Neural crest cell (in vitro differentiated cells): ENCODE data around the gene PCMT1. TPM values are rescaled to one million over a fixed set of nuclear protein-coding genes. Genes with fewer than 3 reads are reported as not detected.

Experiments
- DNase-seq: peaks from one replicate; pipeline ENCODE4 v3.0.0; 2021; ENCODE audit warnings: low read depth, mixed read lengths, low spot score
- H3K27ac Mint-ChIP-seq: one replicate; pipeline ENCODE4 v1.8.0; 2021; ENCODE audit warnings: mild to moderate bottlenecking, mixed read lengths; ENCODE audit not compliant: unreplicated experiment
- H3K27me3 Mint-ChIP-seq: 2 replicates; pipeline ENCODE4 v1.8.0; 2021; ENCODE audit warnings: low read depth, mild to moderate bottlenecking, mixed read lengths
- H3K36me3 Mint-ChIP-seq: 2 replicates; pipeline ENCODE4 v1.8.0; 2021; ENCODE audit warnings: low read depth, mild to moderate bottlenecking, mixed read lengths
- H3K4me1 Mint-ChIP-seq: 2 replicates; pipeline ENCODE4 v1.8.0; 2021; ENCODE audit warnings: mixed read lengths
- H3K4me3 Mint-ChIP-seq: one replicate; pipeline ENCODE4 v1.8.0; 2021; ENCODE audit warnings: mild to moderate bottlenecking, mixed read lengths
- H3K9me3 Mint-ChIP-seq: 2 replicates; pipeline ENCODE4 v1.8.0; 2021; ENCODE audit warnings: mixed read lengths
- CTCF ChIP-seq: fragments of 200-600 bp; sonication (generic); conservative IDR thresholded peaks from 2 replicates; pipeline ENCODE4 v1.5.0; 2021; ENCODE audit warnings: antibody characterized with exemption, mild to moderate bottlenecking
- total RNA-seq: library from RNA; stranded (reverse); gene quantifications from 2 replicates; pipeline ENCODE4 v1.2.1, GENCODE V29; 2021

Gene PCMT1
- total RNA-seq, 1 donor from 2014 or later, result 67.4 TPM

- H3K27ac Mint-ChIP-seq, result no peak overlapping the region
- peaks cover 5% of the 10 kb centered on the region for H3K4me1 Mint-ChIP-seq
- H3K27me3 Mint-ChIP-seq, result no peaks in the 10 kb centered on the region
- H3K36me3 Mint-ChIP-seq, result peaks cover 3% of the 10 kb centered on the region
- no peak overlapping the region for H3K4me3 Mint-ChIP-seq
- no peak for DNase-seq
- TF ChIP-seq CTCF, result no peak
- no peaks in the 10 kb centered on the region for H3K9me3 Mint-ChIP-seq
Measured at GRCh38 chr6:149725785-149726184, 23.8 kb upstream of the PCMT1 start.

- no peak for DNase-seq
- H3K36me3 Mint-ChIP-seq, result peaks cover 3% of the 10 kb centered on the region
- H3K27me3 Mint-ChIP-seq, result no peaks in the 10 kb centered on the region
- no peak for TF ChIP-seq CTCF
- no peaks in the 10 kb centered on the region for H3K9me3 Mint-ChIP-seq
- peaks cover 5% of the 10 kb centered on the region for H3K4me1 Mint-ChIP-seq
- H3K27ac Mint-ChIP-seq, result no peak overlapping the region
- H3K4me3 Mint-ChIP-seq, result no peak overlapping the region
Measured at GRCh38 chr6:149727793-149728498, 21.6 kb upstream of the PCMT1 start.

GRCh38 chr6:149728499-149729234, 20.9 kb upstream of the PCMT1 start:
- no peak for DNase-seq
- Mint-ChIP-seq H3K4me1 (peaks cover 5% of the 10 kb centered on the region), H3K4me3 (no peak overlapping the region), H3K9me3 (no peaks in the 10 kb centered on the region), H3K27me3 (no peaks in the 10 kb centered on the region), H3K36me3 (peaks cover 3% of the 10 kb centered on the region), H3K27ac (no peak overlapping the region)
- TF ChIP-seq CTCF, result no peak

GRCh38 chr6:149729824-149730223, 19.7 kb upstream of the PCMT1 start:
- Mint-ChIP-seq H3K27me3 (no peaks in the 10 kb centered on the region), H3K27ac (no peak overlapping the region), H3K4me1 (no peaks in the 10 kb centered on the region), H3K4me3 (no peak overlapping the region), H3K9me3 (no peaks in the 10 kb centered on the region), H3K36me3 (no peaks in the 10 kb centered on the region)
- no peak for TF ChIP-seq CTCF
- DNase-seq, result no peak

GRCh38 chr6:149733089-149733720, 16.3 kb upstream of the PCMT1 start:
- no peaks in the 10 kb centered on the region for H3K4me1 Mint-ChIP-seq
- H3K4me3 Mint-ChIP-seq, result no peak overlapping the region
- no peak overlapping the region for H3K27ac Mint-ChIP-seq
- no peak for TF ChIP-seq CTCF
- DNase-seq, result no peak
- no peaks in the 10 kb centered on the region for H3K9me3 Mint-ChIP-seq
- H3K36me3 Mint-ChIP-seq, result peaks cover 4% of the 10 kb centered on the region
- no peaks in the 10 kb centered on the region for H3K27me3 Mint-ChIP-seq
